ENCODE results near the gene GMCL2. TPM values are rescaled to one million over a fixed set of nuclear protein-coding genes. Genes with fewer than 3 reads are reported as not detected.

Gene GMCL2
- total and polyA plus RNA-seq, 2 donors from 2014 or later, result not detected

DNA sequence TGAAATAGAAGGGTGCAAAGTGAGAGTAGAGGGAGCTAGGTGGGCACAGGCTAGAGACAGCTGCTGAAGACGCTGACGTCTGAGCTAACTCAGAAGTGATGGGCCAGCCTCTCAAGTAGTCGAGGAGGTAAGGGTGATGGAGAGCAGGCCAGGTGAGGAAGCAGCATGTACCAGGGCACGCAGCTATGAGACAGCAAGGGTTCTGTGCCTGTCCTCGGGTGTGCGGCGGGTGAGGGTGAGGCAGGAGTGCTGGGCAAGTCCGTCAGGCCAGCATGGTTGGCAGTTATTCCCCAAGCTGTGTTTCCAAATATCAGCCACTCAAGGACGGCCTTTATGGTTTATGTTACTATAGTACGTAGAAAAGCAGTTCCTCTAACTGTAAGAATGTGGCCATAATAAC is 50.2 kb downstream of the GMCL2 start:
- Histone ChIP-seq H3K4me1 (ENCODE audit: control insufficient read depth in 2 of 3, insufficient read depth in 2 of 3, low read depth in 1 of 3, low read length in 3 of 3) (no peaks in the 10 kb centered on the region), H3K4me3 (ENCODE audit: low read length in 3 of 3) (no peak overlapping the region), H3K36me3 (ENCODE audit: control insufficient read depth in 2 of 3, insufficient read depth in 3 of 3, low read length in 3 of 3) (peaks cover 0 to 17% (median 12%) of the 10 kb centered on the region in 3 donors), H3K27me3 (ENCODE audit: control insufficient read depth, insufficient read depth, low read length) (no peaks in the 10 kb centered on the region), H3K9ac (ENCODE audit: low read length in 3 of 3) (no peak overlapping the region), H3K9me3 (ENCODE audit: control insufficient read depth in 2 of 3, insufficient read depth in 1 of 3, low read length in 3 of 3) (no peaks in the 10 kb centered on the region), H3K27ac (ENCODE audit: low read depth in 2 of 2, low read length in 2 of 2) (no peak overlapping the region)
- intact Hi-C loops (cut with DNase I), result no loop called here
- DNase-seq (no peak), FAIRE-seq (no peak)
- TF ChIP-seq CTCF (IDR thresholded peaks at IDR 0.05; ENCODE audit: borderline replicate concordance, extremely low read depth, insufficient read depth), result no peak

Other genes with a start within 250 kb of the GMCL2 start
- not detected for gene PROP1, start 191.1 kb downstream of the GMCL2 start, total RNA-seq
- not detected for gene PROP1, start 191.1 kb downstream of the GMCL2 start, polyA plus RNA-seq (ENCODE audit: insufficient read depth, low read depth, low replicate concordance)
- gene N4BP3, start 73.8 kb downstream of the GMCL2 start, total RNA-seq, result 5.6 TPM
- gene N4BP3, start 73.8 kb downstream of the GMCL2 start, polyA plus RNA-seq (ENCODE audit: insufficient read depth, low read depth, low replicate concordance), result 2.4 TPM
- gene RMND5B, start 56.4 kb downstream of the GMCL2 start, total RNA-seq, result 45.3 TPM
- 36.6 TPM for gene RMND5B, start 56.4 kb downstream of the GMCL2 start, polyA plus RNA-seq (ENCODE audit: insufficient read depth, low read depth, low replicate concordance)
- 98.6 TPM for gene NHP2, start 33.5 kb downstream of the GMCL2 start, total RNA-seq
- 129 TPM for gene NHP2, start 33.5 kb downstream of the GMCL2 start, polyA plus RNA-seq (ENCODE audit: insufficient read depth, low read depth, low replicate concordance)
- 130 TPM for gene HNRNPAB, start 17.2 kb upstream of the GMCL2 start, total RNA-seq
- gene HNRNPAB, start 17.2 kb upstream of the GMCL2 start, polyA plus RNA-seq (ENCODE audit: insufficient read depth, low read depth, low replicate concordance), result 81.8 TPM
- gene PHYKPL, start 45.4 kb upstream of the GMCL2 start, total RNA-seq, result 116 TPM
- 35.3 TPM for gene PHYKPL, start 45.4 kb upstream of the GMCL2 start, polyA plus RNA-seq (ENCODE audit: insufficient read depth, low read depth, low replicate concordance)